Gastroesophageal sphincter (tissue), 4 donors: ENCODE results near the gene COL15A1. TPM values are rescaled to one million over a fixed set of nuclear protein-coding genes. Genes with fewer than 3 reads are reported as not detected.

Experiments used
- ATAC-seq: fragments of 150-250 bp; one replicate; pipeline ENCODE4 v1.9.1; 2016; ENCODE audit warnings: mild to moderate bottlenecking, moderate library complexity
- H3K27ac ChIP-seq, 4 donors: fragments of 200-600 bp; sonication (generic) in 3 of 4; 1 replicate in 3 of 4; 2 replicates in 1 of 4; pipeline ENCODE4 v1.5.1; 2016 to 2019
- H3K27me3 ChIP-seq: fragments of 200-600 bp; sonication (generic); one replicate; pipeline ENCODE4 v1.5.1; 2019
- H3K36me3 ChIP-seq, 2 donors: fragments of 200-600 bp; sonication (generic); one replicate each; pipeline ENCODE4 v1.5.1; 2019; ENCODE audit warnings: control low read depth in 1 of 2
- H3K4me1 ChIP-seq, 3 donors: fragments of 200-600 bp; sonication (generic); 1 replicate in 2 of 3; 2 replicates in 1 of 3; pipeline ENCODE4 v1.5.1; 2016 to 2019; ENCODE audit warnings: control low read depth in 2 of 3
- H3K4me3 ChIP-seq, 2 donors: fragments of 200-600 bp; sonication (generic); one replicate each; pipeline ENCODE4 v1.5.1; 2019; ENCODE audit warnings: mild to moderate bottlenecking in 1 of 2, moderate library complexity in 1 of 2
- H3K9me3 ChIP-seq, 3 donors: fragments of 200-600 bp; sonication (generic); one replicate each; pipeline ENCODE4 v1.5.1; 2017 to 2019; ENCODE audit warnings: control low read depth in 2 of 3
- CTCF ChIP-seq, 4 experiments: fragments of 200-600 bp in 2 of 4; fragments of 450-650 bp in 2 of 4; sonication (generic) in 1 of 4; IDR thresholded peaks; one replicate each; pipeline ENCODE4 v1.5.1; 2017 to 2019; ENCODE audit warnings: antibody characterized with exemption in 4 of 4, mild to moderate bottlenecking in 2 of 4, moderate library complexity in 2 of 4
- EP300 ChIP-seq: sonication (generic); formaldehyde crosslinking; IDR thresholded peaks from one replicate; pipeline ENCODE4 v1.6.1; 2017; ENCODE audit warnings: antibody characterized with exemption, mild to moderate bottlenecking
- POLR2A ChIP-seq, 2 donors: fragments of 450-650 bp; IDR thresholded peaks; one replicate each; pipeline ENCODE4 v1.6.1; 2017; ENCODE audit warnings: antibody characterized with exemption in 2 of 2, mild to moderate bottlenecking in 2 of 2, moderate library complexity in 1 of 2
- POLR2AphosphoS5 ChIP-seq: sonication (generic); formaldehyde crosslinking; IDR thresholded peaks from one replicate; pipeline ENCODE4 v1.6.1; 2017; ENCODE audit warnings: antibody characterized with exemption
- WGBS, 2 donors: methylation state at CpG; one replicate each; pipeline ENCODE4 v1.1.5; 2018; ENCODE audit warnings: low coverage in 1 of 2; 5-methylcytosine and 5-hydroxymethylcytosine counted together
- total RNA-seq, 4 donors: library from RNA; depleted of rRNA; stranded (reverse); fragments of >200 nt; gene quantifications; one replicate each; pipeline ENCODE4 v1.1.0, GENCODE V29; 2016

Gene COL15A1
- total RNA-seq, 4 donors from 2014 or later = 80.5 to 256 (median 97.2) TPM

GRCh38 chr9:98941946-98942523 lies 1.7 kb upstream of the COL15A1 start:
- peak overlapping the region in 3 of 4 donors; percentile 83 to 97 (median 94) for H3K27ac ChIP-seq
- H3K36me3 ChIP-seq = no peaks in the 10 kb centered on the region
- ATAC-seq = no peak
- WGBS, 2 donors = 80 to 89% methylated on average over 1 to 5 of the region's 8 CpGs
- no peaks in the 10 kb centered on the region for H3K27me3 ChIP-seq
- no peak for TF ChIP-seq EP300
- TF ChIP-seq POLR2AphosphoS5 = no peak
- no peak for TF ChIP-seq CTCF (IDR thresholded peaks at IDR 0.05)
- TF ChIP-seq POLR2A (IDR thresholded peaks at IDR 0.05) = no peak
- H3K4me3 ChIP-seq = no peak overlapping the region
- peaks cover 0 to 73% (median 0%) of the 10 kb centered on the region in 3 donors for H3K4me1 ChIP-seq
- no peaks in the 10 kb centered on the region for H3K9me3 ChIP-seq

GRCh38 chr9:98942906-98943681 lies 613 bp upstream of the COL15A1 start:
- TF ChIP-seq POLR2AphosphoS5 (no peak), POLR2A (IDR thresholded peaks at IDR 0.05) (no peak), EP300 (no peak), CTCF (IDR thresholded peaks at IDR 0.05) (no peak)
- H3K4me1 ChIP-seq = peaks cover 0 to 84% (median 0%) of the 10 kb centered on the region in 3 donors
- ATAC-seq = peak; percentile 14
- H3K9me3 ChIP-seq = no peaks in the 10 kb centered on the region
- H3K27ac ChIP-seq = peak overlapping the region; percentile 74 to 97 (median 88)
- WGBS, 2 donors = 48 to 61% methylated on average over 2 to 4 of the region's 15 CpGs
- H3K27me3 ChIP-seq = no peaks in the 10 kb centered on the region
- peak overlapping the region; percentile 68 to 87 for H3K4me3 ChIP-seq
- no peaks in the 10 kb centered on the region for H3K36me3 ChIP-seq

GRCh38 chr9:98944057-98944733 lies 488 bp downstream of the COL15A1 start:
- WGBS, 2 donors = 0% methylated on average over 2 to 15 of the region's 46 CpGs
- peak; percentile 61 for ATAC-seq
- H3K9me3 ChIP-seq = no peaks in the 10 kb centered on the region
- peak overlapping the region; percentile 74 to 97 (median 88) for H3K27ac ChIP-seq
- H3K27me3 ChIP-seq = no peaks in the 10 kb centered on the region
- H3K4me1 ChIP-seq = peaks cover 0 to 93% (median 0%) of the 10 kb centered on the region in 3 donors
- peak; percentile 14 for TF ChIP-seq POLR2AphosphoS5
- TF ChIP-seq CTCF (IDR thresholded peaks at IDR 0.05) = no peak
- TF ChIP-seq EP300 = no peak
- TF ChIP-seq POLR2A (IDR thresholded peaks at IDR 0.05) = no peak
- H3K4me3 ChIP-seq = peak overlapping the region; percentile 68 to 87
- no peaks in the 10 kb centered on the region for H3K36me3 ChIP-seq

GRCh38 chr9:98944734-98945074 lies 997 bp downstream of the COL15A1 start:
- H3K36me3 ChIP-seq = no peaks in the 10 kb centered on the region
- no peak for TF ChIP-seq POLR2A (IDR thresholded peaks at IDR 0.05)
- no peak for TF ChIP-seq CTCF (IDR thresholded peaks at IDR 0.05)
- no peak for TF ChIP-seq EP300
- TF ChIP-seq POLR2AphosphoS5 = no peak
- ATAC-seq = peak; percentile 41
- H3K4me1 ChIP-seq = peaks cover 0 to 88% (median 0%) of the 10 kb centered on the region in 3 donors
- H3K4me3 ChIP-seq = peak overlapping the region; percentile 68 to 87
- 18 to 49% methylated on average over 3 to 8 of the region's 9 CpGs for WGBS, 2 donors
- no peaks in the 10 kb centered on the region for H3K27me3 ChIP-seq
- no peaks in the 10 kb centered on the region for H3K9me3 ChIP-seq
- peak overlapping the region; percentile 74 to 97 (median 88) for H3K27ac ChIP-seq
